Activated T-helper 1 cell treated with Interleukin-2 at 50 U/mL for 16 hours (primary cell): ENCODE measurements around the gene JPH4.

Experiments
- DNase-seq: peaks from one replicate; pipeline ENCODE4 v3.0.0-alpha.2; 2020; ENCODE audit warnings: low read depth

JPH4 gene

GRCh38 chr14:23562822-23563472, 15.6 kb downstream of the JPH4 start:
- peak; percentile 25 for DNase-seq

GRCh38 chr14:23561873-23562821, 16.4 kb downstream of the JPH4 start:
- DNase-seq: no peak

- DNase-seq: no peak
Measured at GRCh38 chr14:23561259-23561658, 17.3 kb downstream of the JPH4 start.

- no peak for DNase-seq
Measured at GRCh38 chr14:23559926-23560520, 18.6 kb downstream of the JPH4 start.

- peak; percentile 47 for DNase-seq
Measured at GRCh38 chr14:23559010-23559925, 19.3 kb downstream of the JPH4 start.

GRCh38 chr14:23558346-23559009, 20.1 kb downstream of the JPH4 start:
- DNase-seq: no peak

GRCh38 chr14:23557946-23558345, 20.6 kb downstream of the JPH4 start:
- DNase-seq: no peak

GRCh38 chr14:23557521-23557920, 21.1 kb downstream of the JPH4 start:
- DNase-seq: no peak

GRCh38 chr14:23556700-23557440, 21.7 kb downstream of the JPH4 start:
- no peak for DNase-seq

GRCh38 chr14:23555882-23556699, 22.5 kb downstream of the JPH4 start, which contains the start of gene THTPA:
THTPA (plus strand) TSS chr14:23556271; CDS start chr14:23556758, 487 bp downstream.
- DNase-seq: peak; percentile 81

GRCh38 chr14:23555533-23555881, 23.1 kb downstream of the JPH4 start:
- DNase-seq: no peak

- DNase-seq: peak; percentile 49
Measured at GRCh38 chr14:23551266-23552028, 27.1 kb downstream of the JPH4 start, which contains the start of gene ZFHX2. ZFHX2 (minus strand) TSS chr14:23551765; CDS start chr14:23535325, 16,440 bp downstream.

- no peak for DNase-seq
Measured at GRCh38 chr14:23550812-23551265, 27.8 kb downstream of the JPH4 start.

GRCh38 chr14:23550131-23550811, 28.3 kb downstream of the JPH4 start:
- DNase-seq: no peak

GRCh38 chr14:23548351-23549318, 30.0 kb downstream of the JPH4 start:
- DNase-seq: no peak

GRCh38 chr14:23547924-23548323, 30.7 kb downstream of the JPH4 start:
- no peak for DNase-seq
